ENCODE data around the gene DENND1A.

The DENND1A gene

GRCh38 chr9:123702483-123702882 lies 227.4 kb downstream of the DENND1A start:
- no peak overlapping the region for H2AFZ ChIP-seq (ENCODE audit: low read depth, low read length)
- H2BK120ac ChIP-seq (ENCODE audit: low read depth, low read length) = no peak overlapping the region
- no peak overlapping the region for H2BK15ac ChIP-seq (ENCODE audit: low read depth, poor library complexity, severe bottlenecking)
- H3K36me3 ChIP-seq (ENCODE audit: control insufficient read depth in 1 of 2, insufficient read depth in 2 of 2, low read depth in 1 of 2, low read length in 2 of 2) = peaks cover 0 to 6% of the 10 kb centered on the region in 2 experiments
- no peak overlapping the region for H3K14ac ChIP-seq (ENCODE audit: low read length in 2 of 2)
- H3K18ac ChIP-seq (ENCODE audit: low read depth in 1 of 2, low read length in 2 of 2) = no peak overlapping the region
- H3K4me2 ChIP-seq (ENCODE audit: low read length, poor library complexity, severe bottlenecking) = no peak overlapping the region
- H3K4me3 ChIP-seq (ENCODE audit: insufficient read depth in 1 of 2, low read depth in 1 of 2, low read length in 2 of 2) = no peak overlapping the region
- no peak overlapping the region for H2AK5ac ChIP-seq (ENCODE audit: low read length, severe bottlenecking)
- no peak for DNase-seq
- H3K79me1 ChIP-seq (replicated peaks; ENCODE audit: low read length, poor library complexity, severe bottlenecking) = peaks cover 5% of the 10 kb centered on the region
- no peak overlapping the region for H4K91ac ChIP-seq (ENCODE audit: low read length)
- no peak overlapping the region for H4K8ac ChIP-seq (ENCODE audit: low read length)
- H3K27me3 ChIP-seq (ENCODE audit: control insufficient read depth in 1 of 2, insufficient read depth in 1 of 2, low read length in 2 of 2) = no peaks in the 10 kb centered on the region
- H3K9me3 ChIP-seq (ENCODE audit: control insufficient read depth, low read length) = peaks cover 20% of the 10 kb centered on the region
- H3K4ac ChIP-seq (ENCODE audit: low read depth in 1 of 2, low read length in 2 of 2) = no peak overlapping the region
- H3K23ac ChIP-seq (ENCODE audit: low read length in 2 of 2) = no peak overlapping the region
- no peak overlapping the region for H2BK12ac ChIP-seq (ENCODE audit: low read length in 2 of 2)
- H3K27ac ChIP-seq (ENCODE audit: low read length, poor library complexity, severe bottlenecking) = no peak overlapping the region
- no CpG with 5 or more reads among the region's 1 CpG for WGBS
- no peaks in the 10 kb centered on the region for H3K4me1 ChIP-seq (ENCODE audit: control insufficient read depth, insufficient read depth, low read depth, low read length)
- H3K9ac ChIP-seq (ENCODE audit: low read length) = no peak overlapping the region
- H2BK5ac ChIP-seq (ENCODE audit: low read depth, low read length, poor library complexity, severe bottlenecking) = no peak overlapping the region

DNA sequence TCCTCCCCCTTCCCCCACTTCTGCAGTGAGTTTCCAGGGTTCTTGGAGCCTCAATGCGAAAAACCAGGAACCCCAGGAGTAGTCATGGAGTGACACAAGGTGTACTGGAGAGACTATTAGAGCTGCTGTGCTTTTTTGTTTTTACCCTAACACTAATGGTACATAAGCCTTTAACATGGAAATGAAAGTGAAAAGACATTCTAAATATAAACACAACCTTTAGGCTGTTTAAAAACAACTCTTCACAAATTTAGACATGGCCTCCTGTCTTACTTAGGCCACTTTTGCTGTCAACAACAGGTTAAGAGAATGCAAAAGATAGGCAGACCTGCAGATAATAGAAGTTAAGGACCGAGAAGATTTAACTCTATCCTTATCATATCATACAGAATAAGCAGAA lies 232.2 kb downstream of the DENND1A start:
- H3K9me3 ChIP-seq (ENCODE audit: control insufficient read depth, low read length) = peaks cover 11% of the 10 kb centered on the region

GRCh38 chr9:123696476-123696875 lies 233.4 kb downstream of the DENND1A start:
- no peak for DNase-seq
- Histone ChIP-seq H3K18ac (ENCODE audit: low read depth in 1 of 2, low read length in 2 of 2) (no peak overlapping the region), H4K91ac (ENCODE audit: low read length) (no peak overlapping the region), H3K4me2 (ENCODE audit: low read length, poor library complexity, severe bottlenecking) (no peak overlapping the region), H3K9me3 (ENCODE audit: control insufficient read depth, low read length) (peaks cover 1% of the 10 kb centered on the region), H3K27me3 (ENCODE audit: control insufficient read depth in 1 of 2, insufficient read depth in 1 of 2, low read length in 2 of 2) (no peaks in the 10 kb centered on the region), H2AK5ac (ENCODE audit: low read length, severe bottlenecking) (no peak overlapping the region), H3K79me1 (replicated peaks; ENCODE audit: low read length, poor library complexity, severe bottlenecking) (peaks cover 2% of the 10 kb centered on the region), H2BK15ac (ENCODE audit: low read depth, poor library complexity, severe bottlenecking) (no peak overlapping the region), H3K9ac (ENCODE audit: low read length) (no peak overlapping the region), H3K14ac (ENCODE audit: low read length in 2 of 2) (no peak overlapping the region), H4K8ac (ENCODE audit: low read length) (no peak overlapping the region), H2AFZ (ENCODE audit: low read depth, low read length) (no peak overlapping the region), H2BK12ac (ENCODE audit: low read length in 2 of 2) (no peak overlapping the region), H3K4me3 (ENCODE audit: insufficient read depth in 1 of 2, low read depth in 1 of 2, low read length in 2 of 2) (no peak overlapping the region), H3K23ac (ENCODE audit: low read length in 2 of 2) (no peak overlapping the region), H3K4me1 (ENCODE audit: control insufficient read depth, insufficient read depth, low read depth, low read length) (no peaks in the 10 kb centered on the region), H2BK5ac (ENCODE audit: low read depth, low read length, poor library complexity, severe bottlenecking) (no peak overlapping the region), H3K36me3 (ENCODE audit: control insufficient read depth in 1 of 2, insufficient read depth in 2 of 2, low read depth in 1 of 2, low read length in 2 of 2) (no peaks in the 10 kb centered on the region), H3K4ac (ENCODE audit: low read depth in 1 of 2, low read length in 2 of 2) (no peak overlapping the region), H2BK120ac (ENCODE audit: low read depth, low read length) (no peak overlapping the region), H3K27ac (ENCODE audit: low read length, poor library complexity, severe bottlenecking) (no peak overlapping the region)
- WGBS = no CpG with 5 or more reads among the region's 4 CpGs

More for the DNA sequence above, 232.2 kb downstream of the DENND1A start:
- Histone ChIP-seq H3K4me2 (ENCODE audit: low read length, poor library complexity, severe bottlenecking) (no peak overlapping the region), H3K9ac (ENCODE audit: low read length) (no peak overlapping the region), H3K18ac (ENCODE audit: low read depth in 1 of 2, low read length in 2 of 2) (no peak overlapping the region), H4K8ac (ENCODE audit: low read length) (no peak overlapping the region), H3K36me3 (ENCODE audit: control insufficient read depth in 1 of 2, insufficient read depth in 2 of 2, low read depth in 1 of 2, low read length in 2 of 2) (peaks cover 0 to 4% of the 10 kb centered on the region in 2 experiments), H3K4me3 (ENCODE audit: insufficient read depth in 1 of 2, low read depth in 1 of 2, low read length in 2 of 2) (no peak overlapping the region), H3K23ac (ENCODE audit: low read length in 2 of 2) (no peak overlapping the region), H3K79me1 (replicated peaks; ENCODE audit: low read length, poor library complexity, severe bottlenecking) (peaks cover 5% of the 10 kb centered on the region), H2AK5ac (ENCODE audit: low read length, severe bottlenecking) (no peak overlapping the region), H2BK12ac (ENCODE audit: low read length in 2 of 2) (no peak overlapping the region), H2BK120ac (ENCODE audit: low read depth, low read length) (no peak overlapping the region), H3K14ac (ENCODE audit: low read length in 2 of 2) (no peak overlapping the region), H3K4ac (ENCODE audit: low read depth in 1 of 2, low read length in 2 of 2) (no peak overlapping the region), H3K27me3 (ENCODE audit: control insufficient read depth in 1 of 2, insufficient read depth in 1 of 2, low read length in 2 of 2) (no peaks in the 10 kb centered on the region), H3K4me1 (ENCODE audit: control insufficient read depth, insufficient read depth, low read depth, low read length) (no peaks in the 10 kb centered on the region), H3K27ac (ENCODE audit: low read length, poor library complexity, severe bottlenecking) (no peak overlapping the region), H2BK5ac (ENCODE audit: low read depth, low read length, poor library complexity, severe bottlenecking) (no peak overlapping the region), H4K91ac (ENCODE audit: low read length) (no peak overlapping the region), H2AFZ (ENCODE audit: low read depth, low read length) (no peak overlapping the region), H2BK15ac (ENCODE audit: low read depth, poor library complexity, severe bottlenecking) (no peak overlapping the region)
- no peak for DNase-seq
- 100% methylated on average over 1 of the region's 2 CpGs for WGBS

- no peak overlapping the region for H3K4ac ChIP-seq (ENCODE audit: low read depth in 1 of 2, low read length in 2 of 2)
- no CpG with 5 or more reads among the region's 3 CpGs for WGBS
- no peak overlapping the region for H3K23ac ChIP-seq (ENCODE audit: low read length in 2 of 2)
Measured at GRCh38 chr9:123695386-123695785, 234.5 kb downstream of the DENND1A start.

More at GRCh38 chr9:123695386-123695785, 234.5 kb downstream of the DENND1A start:
- H3K14ac ChIP-seq (ENCODE audit: low read length in 2 of 2) = no peak overlapping the region
- no peak overlapping the region for H4K91ac ChIP-seq (ENCODE audit: low read length)
- H3K4me3 ChIP-seq (ENCODE audit: insufficient read depth in 1 of 2, low read depth in 1 of 2, low read length in 2 of 2) = no peak overlapping the region
- H2AK5ac ChIP-seq (ENCODE audit: low read length, severe bottlenecking) = no peak overlapping the region
- H3K79me1 ChIP-seq (replicated peaks; ENCODE audit: low read length, poor library complexity, severe bottlenecking) = no peaks in the 10 kb centered on the region
- no peak overlapping the region for H3K9ac ChIP-seq (ENCODE audit: low read length)
- no peak overlapping the region for H3K4me2 ChIP-seq (ENCODE audit: low read length, poor library complexity, severe bottlenecking)
- no peak overlapping the region for H3K27ac ChIP-seq (ENCODE audit: low read length, poor library complexity, severe bottlenecking)
- H3K4me1 ChIP-seq (ENCODE audit: control insufficient read depth, insufficient read depth, low read depth, low read length) = no peaks in the 10 kb centered on the region
- no peaks in the 10 kb centered on the region for H3K36me3 ChIP-seq (ENCODE audit: control insufficient read depth in 1 of 2, insufficient read depth in 2 of 2, low read depth in 1 of 2, low read length in 2 of 2)
- no peak overlapping the region for H4K8ac ChIP-seq (ENCODE audit: low read length)
- no peak for DNase-seq
- H3K27me3 ChIP-seq (ENCODE audit: control insufficient read depth in 1 of 2, insufficient read depth in 1 of 2, low read length in 2 of 2) = no peaks in the 10 kb centered on the region
- H2BK15ac ChIP-seq (ENCODE audit: low read depth, poor library complexity, severe bottlenecking) = no peak overlapping the region
- H2BK120ac ChIP-seq (ENCODE audit: low read depth, low read length) = no peak overlapping the region
- H2AFZ ChIP-seq (ENCODE audit: low read depth, low read length) = no peak overlapping the region
- no peak overlapping the region for H3K18ac ChIP-seq (ENCODE audit: low read depth in 1 of 2, low read length in 2 of 2)
- H2BK12ac ChIP-seq (ENCODE audit: low read length in 2 of 2) = no peak overlapping the region
- no peak overlapping the region for H2BK5ac ChIP-seq (ENCODE audit: low read depth, low read length, poor library complexity, severe bottlenecking)
- H3K9me3 ChIP-seq (ENCODE audit: control insufficient read depth, low read length) = no peaks in the 10 kb centered on the region
